Trophoblast cell (in vitro differentiated cells and primary cell): ENCODE results near the gene UBE2N.

Source experiments
- DNase-seq, 2 donors: peaks; one replicate each; pipeline ENCODE4 v3.0.0-alpha.2; 2016
- H2AFZ ChIP-seq: 2 replicates; pipeline ENCODE4 v1.6.1; 2013; ENCODE audit warnings: low read length, moderate library complexity, mild to moderate bottlenecking; ENCODE audit not compliant: insufficient read depth, poor library complexity
- H2AK5ac ChIP-seq: 2 replicates; pipeline ENCODE4 v1.6.1; 2013; ENCODE audit warnings: mild to moderate bottlenecking, low read length
- H2BK120ac ChIP-seq: 2 replicates; pipeline ENCODE4 v1.6.1; 2013; ENCODE audit warnings: low read length, mild to moderate bottlenecking, moderate library complexity; ENCODE audit not compliant: insufficient read depth, poor library complexity
- H2BK12ac ChIP-seq: 2 replicates; pipeline ENCODE4 v1.6.1; 2013; ENCODE audit warnings: mild to moderate bottlenecking, low read length, moderate library complexity
- H2BK5ac ChIP-seq: 2 replicates; pipeline ENCODE4 v1.6.1; 2013; ENCODE audit warnings: low read length, low read depth, moderate library complexity, mild to moderate bottlenecking; ENCODE audit not compliant: poor library complexity
- H3K14ac ChIP-seq: 2 replicates; pipeline ENCODE4 v1.6.1; 2013; ENCODE audit warnings: mild to moderate bottlenecking, low read length
- H3K18ac ChIP-seq: 2 replicates; pipeline ENCODE4 v1.6.1; 2013; ENCODE audit warnings: mild to moderate bottlenecking, low read length
- H3K23ac ChIP-seq: 2 replicates; pipeline ENCODE4 v1.6.1; 2013; ENCODE audit warnings: low read length
- H3K27ac ChIP-seq: 2 replicates; pipeline ENCODE4 v1.5.1; 2013; ENCODE audit warnings: low read depth, mild to moderate bottlenecking, inconsistent platforms, low read length, moderate library complexity
- H3K27me3 ChIP-seq: 2 replicates; pipeline ENCODE4 v1.6.1; 2013; ENCODE audit warnings: inconsistent platforms, mild to moderate bottlenecking, low read length, moderate library complexity; ENCODE audit not compliant: insufficient read depth
- H3K36me3 ChIP-seq, 2 experiments: 1 replicate in 1 of 2; 2 replicates in 1 of 2; pipeline ENCODE4 v1.6.1; 2013; ENCODE audit warnings: low read length in 2 of 2, mild to moderate bottlenecking in 2 of 2, moderate library complexity in 1 of 2; ENCODE audit not compliant: insufficient read depth in 2 of 2, control insufficient read depth in 1 of 2
- H3K4ac ChIP-seq: 2 replicates; pipeline ENCODE4 v1.6.1; 2013; ENCODE audit warnings: low read depth, mild to moderate bottlenecking, low read length, moderate library complexity
- H3K4me1 ChIP-seq, 2 experiments: 1 replicate in 1 of 2; 2 replicates in 1 of 2; pipeline ENCODE4 v1.6.1; 2013; ENCODE audit warnings: low read length in 2 of 2, mild to moderate bottlenecking in 2 of 2, moderate library complexity in 1 of 2; ENCODE audit not compliant: insufficient read depth in 2 of 2, control insufficient read depth in 1 of 2
- H3K4me2 ChIP-seq: 2 replicates; pipeline ENCODE4 v1.6.1; 2013; ENCODE audit warnings: inconsistent platforms, mild to moderate bottlenecking, low read length, moderate library complexity
- H3K4me3 ChIP-seq: 2 replicates; pipeline ENCODE4 v1.5.1; 2013; ENCODE audit warnings: mild to moderate bottlenecking, low read depth, low read length, inconsistent platforms
- H3K79me1 ChIP-seq: one replicate; pipeline ENCODE4 v1.6.1; 2013; ENCODE audit warnings: low read length
- H3K79me2 ChIP-seq: 2 replicates; pipeline ENCODE4 v1.6.1; 2013; ENCODE audit warnings: low read length, mild to moderate bottlenecking; ENCODE audit not compliant: control insufficient read depth, insufficient read depth, poor library complexity
- H3K9ac ChIP-seq: 2 replicates; pipeline ENCODE4 v1.6.1; 2013; ENCODE audit warnings: mild to moderate bottlenecking, low read length
- H3K9me3 ChIP-seq: 2 replicates; pipeline ENCODE4 v1.6.1; 2013; ENCODE audit warnings: low read depth, mild to moderate bottlenecking, control low read depth, inconsistent platforms, low read length; ENCODE audit not compliant: insufficient read depth
- H4K12ac ChIP-seq: 2 replicates; pipeline ENCODE4 v1.6.1; 2013; ENCODE audit warnings: low read depth, mild to moderate bottlenecking, low read length, moderate library complexity
- H4K8ac ChIP-seq: 2 replicates; pipeline ENCODE4 v1.6.1; 2013; ENCODE audit warnings: low read depth, mild to moderate bottlenecking, low read length, moderate library complexity
- H4K91ac ChIP-seq: one replicate; pipeline ENCODE4 v1.6.1; 2013; ENCODE audit warnings: low read depth, mild to moderate bottlenecking, low read length, moderate library complexity
- WGBS: extraction: QIAGEN DNeasy Blood & Tissue Kit; methylation state at CpG from one replicate; pipeline ENCODE4 v1.1.7; 2013; ENCODE audit warnings: missing lambda C conversion rate; ENCODE audit not compliant: insufficient read length, insufficient coverage; ENCODE audit errors: extremely low coverage; 5-methylcytosine and 5-hydroxymethylcytosine counted together

UBE2N gene

GRCh38 chr12:93443576-93443975 lies 1.8 kb upstream of the UBE2N start:
- Histone ChIP-seq H3K14ac (no peak overlapping the region), H3K4me2 (no peak overlapping the region), H3K23ac (no peak overlapping the region), H3K9me3 (no peaks in the 10 kb centered on the region), H3K36me3 (no peaks in the 10 kb centered on the region), H4K12ac (no peak overlapping the region), H2AK5ac (no peak overlapping the region), H3K27ac (no peak overlapping the region), H3K79me1 (peaks cover 14% of the 10 kb centered on the region), H2BK5ac (no peak overlapping the region), H3K27me3 (no peaks in the 10 kb centered on the region), H3K18ac (no peak overlapping the region), H2AFZ (no peak overlapping the region), H3K4me3 (no peak overlapping the region), H2BK120ac (no peak overlapping the region), H2BK12ac (no peak overlapping the region), H4K91ac (no peak overlapping the region), H3K4ac (no peak overlapping the region), H4K8ac (no peak overlapping the region), H3K9ac (no peak overlapping the region), H3K79me2 (peaks cover 17% of the 10 kb centered on the region), H3K4me1 (peaks cover 0 to 7% of the 10 kb centered on the region in 2 experiments)
- no CpG with 5 or more reads among the region's 4 CpGs for WGBS
- no peak for DNase-seq

GRCh38 chr12:93442411-93443340 lies 929 bp upstream of the UBE2N start:
- WGBS: no CpG with 5 or more reads among the region's 19 CpGs
- H3K27me3 ChIP-seq: no peaks in the 10 kb centered on the region
- peak overlapping the region; percentile 30 for H3K4ac ChIP-seq
- no peaks in the 10 kb centered on the region for H3K36me3 ChIP-seq
- no peak overlapping the region for H3K23ac ChIP-seq
- peak overlapping the region; percentile 83 for H3K27ac ChIP-seq
- peaks cover 20% of the 10 kb centered on the region for H3K79me2 ChIP-seq
- peak overlapping the region; percentile 86 for H2BK5ac ChIP-seq
- H2BK12ac ChIP-seq: no peak overlapping the region
- DNase-seq: no peak
- H3K4me2 ChIP-seq: peak overlapping the region; percentile 97
- H4K12ac ChIP-seq: peak overlapping the region; percentile 24
- H2BK120ac ChIP-seq: peak overlapping the region; percentile 10
- H4K91ac ChIP-seq: peak overlapping the region; percentile 28
- peak overlapping the region; percentile 92 for H3K9ac ChIP-seq
- H3K4me3 ChIP-seq: peak overlapping the region; percentile 86
- peaks cover 0 to 7% of the 10 kb centered on the region in 2 experiments for H3K4me1 ChIP-seq
- peak overlapping the region; percentile 18 for H3K18ac ChIP-seq
- H3K79me1 ChIP-seq: peaks cover 14% of the 10 kb centered on the region
- H2AFZ ChIP-seq: peak overlapping the region; percentile 83
- H3K9me3 ChIP-seq: no peaks in the 10 kb centered on the region
- peak overlapping the region; percentile 71 for H4K8ac ChIP-seq
- H2AK5ac ChIP-seq: no peak overlapping the region
- peak overlapping the region; percentile 47 for H3K14ac ChIP-seq

GRCh38 chr12:93441081-93441616 lies 598 bp downstream of the UBE2N start:
- Histone ChIP-seq H4K12ac (peak overlapping the region; percentile 99), H3K36me3 (no peaks in the 10 kb centered on the region), H4K91ac (peak overlapping the region; percentile 99), H3K27ac (peak overlapping the region; percentile 91), H3K4me2 (peak overlapping the region; percentile 89), H2AK5ac (peak overlapping the region; percentile 93), H3K4ac (peak overlapping the region; percentile 99), H3K9ac (peak overlapping the region; percentile 85), H3K14ac (peak overlapping the region; percentile 99), H2BK120ac (peak overlapping the region; percentile 91), H3K4me1 (peaks cover 0 to 7% of the 10 kb centered on the region in 2 experiments), H2BK12ac (no peak overlapping the region), H3K23ac (no peak overlapping the region), H3K79me2 (peaks cover 24% of the 10 kb centered on the region), H3K18ac (peak overlapping the region; percentile 97), H3K27me3 (no peaks in the 10 kb centered on the region), H4K8ac (peak overlapping the region; percentile 99), H3K9me3 (no peaks in the 10 kb centered on the region), H2AFZ (peak overlapping the region; percentile 97), H2BK5ac (peak overlapping the region; percentile 96), H3K4me3 (peak overlapping the region; percentile 86), H3K79me1 (peaks cover 14% of the 10 kb centered on the region)
- WGBS: no CpG with 5 or more reads among the region's 55 CpGs
- peak in 1 of 2 donors; percentile 21 for DNase-seq

- Histone ChIP-seq H3K27me3 (no peaks in the 10 kb centered on the region), H3K79me2 (peaks cover 26% of the 10 kb centered on the region), H4K91ac (no peak overlapping the region), H2BK5ac (no peak overlapping the region), H2BK120ac (no peak overlapping the region), H3K9ac (no peak overlapping the region), H3K4me3 (no peak overlapping the region), H4K8ac (no peak overlapping the region), H3K14ac (no peak overlapping the region), H3K4me2 (peak overlapping the region; percentile 89), H2AFZ (no peak overlapping the region), H3K4ac (peak overlapping the region; percentile 82), H3K23ac (no peak overlapping the region), H2AK5ac (no peak overlapping the region), H3K27ac (no peak overlapping the region), H3K9me3 (no peaks in the 10 kb centered on the region), H3K4me1 (peaks cover 0 to 7% of the 10 kb centered on the region in 2 experiments), H3K36me3 (no peaks in the 10 kb centered on the region), H4K12ac (no peak overlapping the region), H2BK12ac (no peak overlapping the region), H3K79me1 (peaks cover 14% of the 10 kb centered on the region), H3K18ac (no peak overlapping the region)
- no CpG with 5 or more reads among the region's 12 CpGs for WGBS
- DNase-seq: peak in 1 of 2 donors; percentile 20
These were observed 1.5 kb downstream of the UBE2N start for GRCh38 chr12:93440043-93440835.
